Measurements from ENCODE around the gene ENKUR. TPM values are rescaled to one million over a fixed set of nuclear protein-coding genes. Genes with fewer than 3 reads are reported as not detected.

ENKUR gene
- total and polyA plus RNA-seq, 8 donors: 0.06 to 9.7 (median 5.6) TPM

DNA sequence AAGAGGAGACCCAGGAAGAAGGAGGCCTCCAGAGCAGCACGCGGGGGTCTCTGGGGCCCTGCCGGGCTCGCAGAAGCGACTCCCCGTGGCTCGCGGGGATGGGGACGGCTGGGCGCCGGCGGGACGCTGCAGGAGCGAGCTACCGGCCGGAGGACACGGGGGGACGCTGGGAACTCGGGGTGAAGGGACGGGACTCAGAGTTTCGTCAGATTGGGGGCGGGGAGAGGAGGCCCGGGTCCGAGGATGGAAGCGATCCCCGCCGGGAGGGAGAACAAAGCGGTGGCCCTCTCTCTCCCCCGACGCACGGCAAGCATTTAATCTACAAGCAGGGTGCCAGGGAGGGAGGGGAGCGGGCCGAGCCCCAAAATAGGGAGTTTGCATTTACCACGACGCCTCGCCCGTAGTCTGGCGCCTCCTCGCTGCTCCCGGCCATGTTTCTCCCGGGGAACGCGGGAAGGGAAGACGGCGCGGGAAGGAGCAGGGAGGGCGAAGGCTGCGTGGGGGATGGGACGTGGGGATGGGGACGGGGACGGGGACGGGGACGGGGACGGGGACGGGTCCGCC, 63.7 kb downstream of the ENKUR start, which contains the start of gene PRTFDC1:
Gene PRTFDC1 (minus strand): TSS at position 464 of the 564 bp plus-strand sequence. CDS start 31 bp downstream, at position 433.
- Histone ChIP-seq H3K36me3 (no peaks in the 10 kb centered on the region), H3K27me3 (peaks cover 0 to 27% of the 10 kb centered on the region in 2 donors), H3K4me3 (peak within 1 kb of the TSS; percentile 45 to 53), H3K27ac (peak within 1 kb of the TSS; percentile 71 to 72), H3K4me1 (peaks cover 0 to 4% of the 10 kb centered on the region in 2 donors), H3K9me3 (no peaks in the 10 kb centered on the region)
- ATAC-seq (peak; percentile 67), DNase-seq (peak; percentile 53 to 79 (median 73))
- TF ChIP-seq CTCF (IDR thresholded peaks at IDR 0.05): no peak
- intact Hi-C loops (cut with DNase I): no loop called here

DNA sequence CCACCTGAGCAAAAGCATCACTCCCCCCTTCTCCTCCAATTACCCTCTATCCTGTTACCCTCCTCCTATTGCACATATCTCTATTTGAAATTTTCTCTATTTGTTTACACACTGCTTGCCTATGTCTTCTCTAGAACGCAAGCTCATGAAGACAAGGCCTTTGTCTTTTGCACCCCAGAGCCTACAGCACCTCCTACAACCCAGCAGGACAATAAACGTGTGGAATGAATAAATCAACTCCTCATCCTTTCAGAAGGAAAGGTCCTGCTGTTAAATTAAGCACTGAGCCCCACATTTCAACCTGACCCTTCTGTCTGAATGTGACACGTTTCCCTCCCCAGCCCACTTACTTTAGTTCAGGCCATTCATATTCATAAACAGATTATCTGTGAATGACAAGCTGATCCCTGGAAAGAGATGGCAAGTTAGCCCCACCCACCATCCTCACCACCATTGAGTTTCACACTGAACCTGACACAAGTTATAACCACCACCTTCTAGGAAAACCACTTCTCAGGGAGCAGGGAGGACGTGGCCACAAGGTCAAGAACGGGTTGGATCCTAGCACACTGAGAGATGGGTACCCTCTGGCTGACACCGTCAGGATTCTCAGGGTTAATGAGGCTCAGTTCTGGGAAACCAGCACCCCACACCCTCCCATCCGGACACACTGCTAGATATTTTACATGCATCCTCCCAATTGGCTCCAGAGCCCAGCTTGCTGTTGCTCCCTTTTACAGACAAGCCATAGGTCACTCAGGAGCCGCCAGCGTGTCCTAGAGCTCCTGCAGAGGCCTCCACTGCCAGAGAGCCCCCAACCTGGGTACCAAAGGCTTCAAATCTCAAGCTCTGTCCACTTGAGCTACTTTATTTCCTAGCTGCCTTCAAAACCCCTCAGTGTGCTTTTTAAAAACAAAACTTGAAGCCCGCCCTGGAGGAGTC, 64.5 kb downstream of the ENKUR start:
- H3K27me3 ChIP-seq: peaks cover 0 to 27% of the 10 kb centered on the region in 2 donors
- peak overlapping the region; percentile 45 to 53 for H3K4me3 ChIP-seq
- no peaks in the 10 kb centered on the region for H3K9me3 ChIP-seq
- DNase-seq: peak in 1 of 4 donors; percentile 52
- TF ChIP-seq CTCF (IDR thresholded peaks at IDR 0.05): no peak
- peak overlapping the region; percentile 71 to 72 for H3K27ac ChIP-seq
- intact Hi-C loops (cut with DNase I): no loop called here
- peaks cover 0 to 4% of the 10 kb centered on the region in 2 donors for H3K4me1 ChIP-seq
- ATAC-seq: peak; percentile 44
- no peaks in the 10 kb centered on the region for H3K36me3 ChIP-seq

DNA sequence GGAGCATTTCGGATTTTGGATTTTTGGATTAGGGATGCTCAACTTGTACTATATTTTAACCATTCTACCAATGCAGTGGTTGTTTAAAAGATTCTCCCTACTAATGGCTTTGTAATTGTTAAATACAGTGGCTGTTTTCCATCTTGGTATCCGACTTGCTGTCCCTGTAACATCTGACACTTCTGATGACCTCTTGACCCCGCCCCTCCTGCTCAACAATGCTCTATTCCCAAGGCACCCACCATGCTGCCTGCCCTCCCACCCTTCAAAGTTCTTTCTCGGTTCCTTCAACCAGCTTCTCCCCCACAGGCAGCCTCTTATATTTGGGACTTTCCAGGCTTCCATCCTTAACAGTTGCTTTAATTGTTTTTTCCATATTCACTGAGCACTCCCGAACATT, 65.5 kb downstream of the ENKUR start:
- no peak for ATAC-seq
- H3K36me3 ChIP-seq: no peaks in the 10 kb centered on the region
- no peak overlapping the region for H3K27ac ChIP-seq
- no peaks in the 10 kb centered on the region for H3K9me3 ChIP-seq
- TF ChIP-seq CTCF (IDR thresholded peaks at IDR 0.05): no peak
- H3K4me3 ChIP-seq: no peak overlapping the region
- H3K27me3 ChIP-seq: peaks cover 0 to 27% of the 10 kb centered on the region in 2 donors
- peaks cover 0 to 4% of the 10 kb centered on the region in 2 donors for H3K4me1 ChIP-seq
- no peak for DNase-seq
- intact Hi-C loops (cut with DNase I): no loop called here

DNA sequence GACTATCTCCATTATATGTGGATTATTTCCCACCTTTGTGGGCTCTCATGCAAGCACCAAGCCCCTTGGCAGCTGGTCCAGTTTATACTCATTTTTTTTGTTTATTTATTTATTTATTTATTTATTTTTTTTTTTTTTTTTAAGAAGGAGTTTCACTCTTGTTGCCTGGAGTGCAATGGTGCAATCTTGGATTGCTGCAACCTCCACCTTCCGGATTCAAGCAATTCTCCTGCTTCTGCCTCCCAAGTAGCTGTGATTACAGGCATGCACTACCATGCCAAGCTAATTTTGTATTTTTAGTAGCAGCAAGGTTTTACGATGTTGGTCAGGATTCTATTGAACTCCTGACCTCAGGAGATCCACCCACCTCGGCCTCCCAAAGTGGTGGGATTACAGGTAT, 66.3 kb downstream of the ENKUR start:
- Histone ChIP-seq H3K4me3 (no peak overlapping the region), H3K36me3 (no peaks in the 10 kb centered on the region), H3K27me3 (peaks cover 0 to 27% of the 10 kb centered on the region in 2 donors), H3K9me3 (no peaks in the 10 kb centered on the region), H3K4me1 (peaks cover 0 to 4% of the 10 kb centered on the region in 2 donors), H3K27ac (no peak overlapping the region)
- DNase-seq (no peak), ATAC-seq (no peak)
- intact Hi-C loops (cut with DNase I): no loop called here
- TF ChIP-seq CTCF (IDR thresholded peaks at IDR 0.05): no peak
